GM10847 (cell line): Measurements from ENCODE around the gene SPSB1.

ENCODE experiments used
- POLR2A ChIP-seq: IDR thresholded peaks from 2 replicates; pipeline ENCODE4 v1.6.1; 2011; ENCODE audit not compliant: insufficient read length; ENCODE audit errors: extremely low read depth

SPSB1 gene

DNA sequence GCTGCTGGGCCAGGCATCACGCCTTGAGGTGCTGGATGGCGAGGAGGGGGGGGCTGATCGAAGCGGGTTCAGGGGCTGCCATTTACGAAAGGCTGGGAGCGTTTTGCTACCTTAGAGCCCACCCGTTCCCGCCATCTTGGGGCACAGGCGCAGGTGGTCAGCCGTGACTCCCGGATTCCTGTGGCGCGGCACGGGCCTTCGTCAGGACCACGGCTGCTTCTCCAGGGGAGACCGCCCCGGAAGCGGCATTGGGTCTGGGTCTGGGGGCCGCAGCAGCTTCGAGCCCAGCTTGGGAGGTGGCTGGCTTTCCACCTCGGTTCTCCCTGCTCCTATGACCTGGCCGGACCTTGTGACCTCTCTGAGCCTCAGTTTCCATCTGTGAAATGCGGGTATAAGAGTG lies 23.8 kb downstream of the SPSB1 start:
- TF ChIP-seq POLR2A, result no peak

DNA sequence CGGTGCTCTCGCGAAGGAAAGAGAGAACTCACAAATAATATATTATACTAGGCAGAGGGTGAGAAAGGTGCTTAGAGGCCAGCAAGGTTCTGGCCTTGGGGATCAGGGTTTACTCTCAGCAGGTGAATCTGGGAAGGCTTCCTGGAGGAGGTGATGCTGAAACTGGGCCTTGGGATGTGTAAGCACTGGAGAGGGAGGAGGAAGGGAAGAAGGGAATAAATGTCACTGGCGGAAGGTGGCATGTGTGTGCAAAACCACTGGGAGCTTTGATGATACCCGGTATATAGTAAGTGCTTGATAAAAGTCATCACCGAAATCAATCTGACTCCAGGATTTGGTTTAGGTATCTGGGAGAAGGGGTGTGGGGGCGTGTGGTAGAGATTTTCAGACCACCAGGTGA lies 24.4 kb downstream of the SPSB1 start:
- TF ChIP-seq POLR2A, result no peak

DNA sequence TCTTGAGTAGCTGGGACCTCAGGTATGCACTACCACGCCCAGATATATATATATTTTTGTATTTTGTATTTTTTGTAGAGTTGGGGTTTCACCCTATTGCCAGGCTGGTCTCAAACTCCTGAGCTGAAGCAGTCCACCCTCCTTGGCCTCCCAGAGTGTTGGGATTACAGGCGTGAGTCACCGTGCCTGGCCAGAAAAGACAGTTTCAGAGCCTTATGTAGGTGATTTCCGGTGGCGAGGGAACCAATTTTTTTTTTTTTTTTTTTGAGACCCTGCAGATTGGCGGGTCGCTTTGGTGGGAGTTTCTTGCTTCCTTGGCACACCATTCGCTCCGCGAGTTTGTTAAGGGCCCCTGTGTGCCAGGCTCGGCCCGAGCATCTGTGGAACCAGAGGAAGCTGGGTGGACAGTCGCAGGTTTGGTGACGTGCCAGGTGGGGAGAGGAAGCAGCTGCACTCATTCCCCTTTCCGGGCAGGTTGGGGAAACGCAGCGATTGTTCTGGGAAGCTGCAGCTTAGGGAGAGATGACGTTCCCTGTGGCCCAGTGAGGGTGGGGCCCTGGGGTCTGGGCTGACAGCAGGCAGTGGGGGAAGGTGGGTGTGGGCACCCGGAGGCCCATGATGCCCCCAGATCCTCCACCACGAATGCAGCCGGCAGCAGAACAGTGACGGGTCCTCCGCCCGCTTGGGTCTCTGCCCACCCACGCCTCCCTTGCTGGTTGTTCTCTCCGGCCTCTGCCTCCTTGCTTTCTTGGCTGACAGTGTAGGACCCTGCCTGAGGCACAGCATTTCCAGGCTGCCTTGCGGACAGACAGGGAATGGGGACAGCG lies 25.1 kb downstream of the SPSB1 start:
- TF ChIP-seq POLR2A, result no peak

DNA sequence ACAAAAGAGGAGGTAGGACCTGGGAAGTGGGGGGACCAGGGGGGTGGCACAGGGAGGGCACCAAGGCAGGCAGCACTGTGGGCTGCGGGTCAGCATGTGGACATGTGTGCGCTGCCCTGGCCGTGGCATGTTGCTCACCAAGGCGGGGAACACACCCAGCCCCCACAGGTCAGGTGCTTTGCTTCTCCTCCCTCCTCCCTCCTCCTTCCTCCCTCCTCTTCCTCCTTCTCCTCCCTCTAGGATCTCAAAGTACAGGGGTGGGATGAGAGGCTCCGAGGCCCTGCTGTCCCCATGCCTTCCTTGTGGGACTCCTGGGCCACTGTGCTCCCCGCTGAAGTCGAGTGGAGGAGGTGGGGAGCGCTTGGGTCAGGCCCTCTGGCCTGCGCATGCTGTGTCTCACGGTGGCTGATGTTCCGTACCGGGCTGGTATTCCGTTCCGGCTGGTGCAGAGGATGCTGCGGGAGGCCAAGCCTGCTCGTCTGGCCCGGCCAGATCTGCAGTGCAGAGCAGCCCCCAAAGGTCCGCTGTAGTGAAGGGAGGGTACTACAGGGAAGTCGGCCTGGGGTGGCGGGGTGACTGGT lies 26.6 kb downstream of the SPSB1 start:
- TF ChIP-seq POLR2A, result no peak

DNA sequence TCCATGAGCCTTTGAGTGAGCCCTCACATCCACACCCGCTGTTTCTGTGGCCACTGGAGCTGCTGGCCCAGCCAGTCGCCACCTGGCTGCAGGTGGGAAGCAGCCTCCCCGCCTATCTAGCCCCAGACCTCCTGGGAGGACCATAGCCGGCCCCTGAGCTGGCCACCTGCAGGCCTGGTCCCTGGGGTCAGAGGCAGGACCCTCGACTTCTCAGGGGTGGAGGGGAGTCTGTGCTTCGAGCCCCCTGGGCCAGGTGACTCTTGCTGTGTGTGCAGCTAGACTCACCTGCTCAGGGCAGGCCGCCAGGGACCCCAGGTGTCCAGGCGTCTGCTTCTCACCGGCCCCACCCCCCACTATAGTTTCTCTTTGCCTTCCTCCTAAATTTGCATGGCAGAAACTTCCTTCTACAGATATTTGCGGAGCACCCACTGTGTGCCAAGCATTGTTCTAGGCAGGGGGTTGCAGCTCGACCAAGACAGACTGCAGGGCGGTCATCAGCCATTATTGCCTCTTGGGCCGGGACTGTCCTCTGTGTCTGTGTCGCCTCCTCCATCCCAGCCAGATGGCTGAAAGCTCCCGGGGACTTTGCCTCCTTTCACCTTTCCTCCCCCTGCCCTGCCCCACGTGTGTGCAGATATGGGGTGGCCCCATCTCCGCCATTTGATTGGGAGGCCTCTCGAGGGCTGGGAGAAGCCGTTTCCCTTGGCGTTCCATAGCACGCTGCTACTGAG lies 27.3 kb downstream of the SPSB1 start:
- no peak for TF ChIP-seq POLR2A

DNA sequence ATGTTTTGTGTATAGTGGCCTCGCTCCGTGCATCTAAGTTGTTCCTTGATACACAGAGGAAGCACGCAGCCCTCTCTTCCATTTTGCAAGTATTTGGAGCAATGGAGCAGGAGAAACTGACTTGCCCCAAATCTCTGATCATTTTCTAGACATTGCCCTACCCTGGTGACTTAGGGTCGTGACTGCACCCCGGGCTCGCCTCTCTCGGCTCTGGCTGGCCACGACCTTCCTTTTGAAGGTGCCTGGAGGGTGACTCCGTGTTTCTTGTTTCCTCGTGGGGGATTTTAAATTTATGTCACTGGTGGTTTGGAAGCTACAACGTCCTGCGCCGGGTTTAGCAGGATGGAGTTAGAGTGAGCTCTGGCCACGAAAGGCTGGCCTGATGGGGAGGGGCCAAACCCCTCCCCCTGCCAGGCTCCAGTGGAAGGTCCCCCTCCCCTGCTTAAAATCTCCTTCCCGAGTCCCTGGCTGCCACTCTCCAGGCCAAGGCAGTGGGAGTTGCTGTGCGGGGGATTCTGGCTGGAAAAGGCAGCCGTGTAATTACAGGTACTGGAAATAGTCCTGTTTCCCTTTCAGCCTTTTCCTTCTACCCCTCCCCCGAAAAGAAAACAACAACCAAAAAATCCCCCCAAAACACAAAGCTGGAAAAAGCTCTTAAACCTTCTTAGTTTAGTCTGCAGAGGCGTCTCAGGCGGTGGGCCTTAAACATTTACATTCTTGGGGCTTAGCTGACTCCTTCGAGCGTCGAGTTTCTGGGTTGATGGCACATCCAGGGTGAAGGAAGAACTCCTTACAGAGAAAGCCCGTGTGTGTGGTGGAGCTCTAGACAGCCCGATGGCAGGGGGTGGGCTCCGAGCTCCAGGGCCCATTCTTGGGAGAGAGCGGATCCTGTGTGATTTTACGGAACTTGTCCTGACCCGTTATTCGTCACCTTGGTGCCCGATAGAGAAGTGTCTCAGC lies 28.1 kb downstream of the SPSB1 start:
- no peak for TF ChIP-seq POLR2A

DNA sequence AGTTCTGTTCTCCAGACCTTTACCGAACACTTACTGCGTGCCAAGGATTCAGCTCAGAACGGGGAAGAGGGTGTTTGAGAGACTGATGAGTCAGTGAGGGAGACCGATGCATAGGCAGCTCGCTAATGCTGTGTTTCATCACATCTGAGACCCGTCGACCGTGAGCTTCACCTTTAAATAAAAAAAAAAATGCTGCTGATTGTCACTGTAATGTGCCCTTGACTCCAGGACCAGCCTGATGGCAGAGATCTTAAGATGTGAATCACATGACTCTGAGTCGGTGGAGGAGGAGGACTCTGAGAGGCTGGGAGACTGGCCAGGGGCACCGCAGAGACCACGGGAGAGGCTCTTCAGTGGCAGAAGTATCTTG lies 28.8 kb downstream of the SPSB1 start:
- TF ChIP-seq POLR2A, result no peak

DNA sequence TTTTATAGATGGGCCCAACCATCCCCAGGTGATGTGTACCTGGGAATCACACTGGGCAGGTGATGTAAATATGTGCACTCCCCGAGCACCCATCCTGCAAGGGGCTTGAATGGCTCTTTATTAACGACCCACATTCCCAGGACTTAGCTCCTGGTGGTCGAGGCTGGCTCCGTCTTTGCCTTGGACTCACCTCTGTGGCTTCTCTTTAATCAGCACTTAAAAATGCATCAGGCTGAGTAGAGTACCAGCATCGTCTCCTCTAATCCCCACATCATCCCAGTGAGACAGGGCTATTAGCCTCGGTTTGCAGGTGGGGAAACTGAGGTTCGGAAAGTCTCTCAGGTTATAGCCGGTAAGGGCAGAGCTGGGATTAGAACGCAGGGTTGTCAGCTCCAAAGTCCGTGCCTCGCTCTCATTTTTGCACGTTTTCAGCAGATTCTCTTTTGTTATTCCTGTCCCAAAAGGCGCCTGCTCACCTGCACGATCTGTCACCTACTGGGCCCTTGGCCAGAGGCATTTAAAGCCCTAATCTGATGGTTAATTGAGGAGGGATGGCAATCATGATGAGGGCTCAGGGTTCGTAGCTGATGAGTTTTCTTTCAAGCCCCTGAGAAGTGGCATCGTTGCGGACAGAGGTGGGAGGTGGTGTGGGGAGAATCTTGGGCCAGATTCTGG lies 29.4 kb downstream of the SPSB1 start:
- no peak for TF ChIP-seq POLR2A

DNA sequence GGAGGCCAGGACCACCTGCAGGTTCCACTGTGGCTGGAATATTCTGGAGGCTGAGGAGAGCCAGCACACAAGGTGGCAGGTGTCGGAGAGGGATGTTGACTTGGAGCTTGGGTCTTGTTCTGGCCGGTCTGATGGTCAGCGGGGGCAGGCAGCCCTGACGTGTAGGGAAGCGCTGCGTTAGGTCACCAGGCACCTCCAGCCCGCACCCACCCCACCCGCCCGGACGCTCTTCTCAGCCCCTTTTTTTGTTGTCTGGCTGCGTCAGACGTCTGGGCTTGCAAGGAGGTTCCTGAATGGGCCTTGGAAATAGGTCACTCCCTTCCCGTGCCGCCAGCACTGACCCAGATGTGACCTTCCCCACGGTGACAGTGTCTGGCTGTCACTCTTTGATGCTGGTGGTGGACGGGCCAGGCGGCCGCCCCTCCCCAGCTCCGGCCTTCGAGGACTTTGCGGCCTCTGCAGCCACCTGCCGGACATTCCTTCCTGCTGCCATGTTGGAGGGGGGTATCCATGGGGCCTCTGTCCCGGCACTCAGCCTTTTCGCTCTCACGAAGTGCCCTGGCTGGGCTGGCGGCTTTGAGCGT lies 30.1 kb downstream of the SPSB1 start:
- TF ChIP-seq POLR2A, result no peak

DNA sequence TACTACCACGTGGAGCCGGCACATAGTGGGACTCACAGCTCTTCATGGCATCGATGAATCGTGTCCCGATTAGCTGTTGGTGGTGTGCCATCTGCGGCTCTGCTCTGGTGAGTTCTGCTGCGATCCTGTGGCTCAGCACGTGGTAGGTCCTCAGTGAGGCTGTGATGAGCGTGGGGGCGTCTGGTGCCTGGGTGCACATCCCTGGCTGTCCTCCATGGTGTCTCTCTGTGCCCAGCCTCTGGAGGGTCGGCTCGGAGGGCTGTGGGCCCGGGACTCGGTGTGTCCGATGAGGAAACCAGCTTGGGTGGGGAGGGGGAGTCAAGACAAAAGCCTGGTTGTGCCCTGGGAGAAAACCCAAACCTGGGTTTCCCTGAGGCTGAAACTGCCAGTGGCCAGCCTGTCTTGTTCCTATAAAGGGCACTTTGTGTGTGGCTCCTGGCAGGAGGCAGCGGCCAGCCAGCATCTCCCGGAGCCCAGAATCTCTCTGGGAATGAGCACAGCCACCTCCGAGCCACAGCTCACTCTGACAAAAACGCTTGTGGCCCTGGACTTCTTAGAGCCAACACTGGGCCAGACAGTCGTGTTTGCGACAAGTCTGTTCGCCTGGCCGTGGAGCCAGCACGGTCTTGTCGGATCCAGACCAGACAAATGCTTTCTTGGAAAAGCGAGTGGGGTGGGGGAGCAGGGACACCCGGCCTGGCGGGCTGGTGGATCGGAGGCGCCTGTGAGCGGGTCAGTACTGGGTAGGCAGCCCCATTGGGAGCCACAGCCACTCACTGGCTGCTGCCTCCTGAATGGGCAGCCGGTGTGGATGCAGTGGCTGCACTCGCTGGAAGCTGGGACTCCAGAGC lies 31.8 kb downstream of the SPSB1 start:
- no peak for TF ChIP-seq POLR2A

DNA sequence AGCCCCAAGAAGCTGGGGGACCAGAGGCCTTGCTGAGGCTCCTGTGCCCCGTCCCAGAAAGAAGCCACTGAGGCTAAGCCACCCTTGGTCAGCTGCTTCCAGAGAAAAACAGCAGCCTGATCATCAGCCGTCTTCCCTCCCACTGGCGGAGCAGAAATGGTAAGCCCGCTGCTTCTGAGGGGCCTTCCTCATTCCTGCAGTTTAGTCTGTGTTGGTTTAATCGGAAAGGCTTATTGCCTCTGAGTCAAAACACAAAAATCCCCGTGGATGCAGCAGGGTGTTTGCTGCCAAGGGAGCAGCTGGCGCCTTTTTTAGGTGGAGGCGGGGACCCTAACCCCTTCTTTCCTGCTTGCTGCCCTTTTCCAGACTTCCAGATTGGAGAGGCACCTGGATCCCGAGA lies 33.9 kb downstream of the SPSB1 start:
- no peak for TF ChIP-seq POLR2A

DNA sequence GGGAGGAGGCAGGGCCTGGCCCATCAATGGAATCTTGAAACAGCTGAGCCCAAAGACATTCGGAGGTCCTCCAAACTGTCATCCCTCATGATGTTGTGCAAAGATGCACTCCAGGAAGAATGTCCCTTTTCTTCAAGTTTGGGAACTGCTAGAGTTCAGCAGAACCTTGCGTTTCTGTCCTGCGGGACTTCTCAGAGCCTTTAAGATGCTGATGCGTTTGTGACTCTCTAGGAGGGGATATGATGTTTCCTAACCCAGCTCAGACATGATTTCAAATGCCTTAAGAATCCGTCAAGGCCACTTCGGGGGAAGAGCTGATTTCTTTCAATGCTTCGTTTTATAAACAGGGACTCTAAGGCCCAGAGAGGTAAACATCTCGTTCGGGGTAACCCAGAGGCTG lies 35.5 kb downstream of the SPSB1 start:
- TF ChIP-seq POLR2A, result no peak

DNA sequence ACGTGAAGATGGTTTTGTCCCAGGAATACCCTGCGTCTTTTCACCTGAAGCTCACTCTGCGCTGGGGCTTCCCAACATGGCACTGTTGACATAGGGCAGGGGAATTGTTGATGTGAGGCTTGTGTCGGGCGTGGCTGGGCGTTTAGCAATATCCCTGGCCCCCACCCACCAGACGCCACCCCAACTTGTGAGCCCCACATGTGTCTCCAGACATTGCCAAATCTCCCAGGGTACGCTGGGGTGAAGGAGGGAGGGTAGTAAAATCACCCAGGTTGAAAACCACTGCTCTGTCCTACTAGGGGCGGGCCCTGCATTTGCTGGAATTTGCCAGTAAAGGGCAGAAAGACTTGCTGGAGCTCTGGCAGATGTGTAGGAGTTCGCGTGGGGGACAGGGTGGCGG lies 36.0 kb downstream of the SPSB1 start:
- no peak for TF ChIP-seq POLR2A

DNA sequence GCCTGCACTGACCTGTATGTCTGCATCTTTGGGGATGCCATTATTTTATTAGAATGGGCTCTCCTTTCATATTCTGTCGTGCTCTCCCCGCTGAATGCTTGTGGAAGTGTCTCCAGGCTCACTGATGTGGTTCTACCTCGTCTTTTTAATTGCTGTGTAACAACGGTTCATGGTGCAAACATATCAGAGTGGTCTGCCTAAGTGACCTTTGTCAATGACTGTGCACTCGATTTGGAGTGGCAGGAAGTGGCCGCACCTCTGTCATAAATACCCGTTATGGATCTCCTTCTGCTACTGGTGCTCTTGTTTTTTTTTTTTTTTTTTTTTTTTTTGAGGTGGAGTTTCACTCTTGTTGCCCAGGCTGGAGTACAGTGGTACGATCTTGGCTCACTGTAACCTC lies 38.3 kb downstream of the SPSB1 start:
- no peak for TF ChIP-seq POLR2A
